HL-60 (cell line): ENCODE measurements around the gene ETFBKMT.

Experiments used
- TF ChIP-seq, protein P1 (sequence below): IDR thresholded peaks from one replicate; pipeline ENCODE4 v1.5.1; 2011; ENCODE audit warnings: low read length, control low read depth, inconsistent platforms; ENCODE audit not compliant: insufficient read depth
- TF ChIP-seq, protein P2 (sequence below): IDR thresholded peaks from 2 replicates; pipeline ENCODE4 v1.6.1; 2012; ENCODE audit warnings: low read depth; ENCODE audit not compliant: insufficient replicate concordance

DNA sequence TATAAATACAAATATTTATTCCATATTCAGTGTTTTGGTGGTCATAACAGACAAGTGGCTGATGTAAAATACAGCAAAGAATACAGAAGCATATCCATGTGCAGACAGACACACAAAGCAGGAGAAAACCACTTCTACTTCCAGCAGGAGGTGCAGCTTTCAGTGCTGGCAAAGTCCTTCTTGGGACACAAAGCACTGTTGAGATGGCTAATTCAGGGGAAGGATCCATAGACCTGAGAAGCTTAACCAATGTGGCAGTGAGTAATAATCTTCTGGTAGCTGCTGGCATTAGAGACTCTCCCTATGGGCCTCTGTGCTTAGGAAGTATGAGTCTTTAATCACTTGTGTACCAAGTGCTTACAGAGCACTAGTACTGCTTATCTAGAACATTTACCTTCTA is 42.6 kb downstream of the ETFBKMT start:
- TF ChIP-seq, protein P1, sequence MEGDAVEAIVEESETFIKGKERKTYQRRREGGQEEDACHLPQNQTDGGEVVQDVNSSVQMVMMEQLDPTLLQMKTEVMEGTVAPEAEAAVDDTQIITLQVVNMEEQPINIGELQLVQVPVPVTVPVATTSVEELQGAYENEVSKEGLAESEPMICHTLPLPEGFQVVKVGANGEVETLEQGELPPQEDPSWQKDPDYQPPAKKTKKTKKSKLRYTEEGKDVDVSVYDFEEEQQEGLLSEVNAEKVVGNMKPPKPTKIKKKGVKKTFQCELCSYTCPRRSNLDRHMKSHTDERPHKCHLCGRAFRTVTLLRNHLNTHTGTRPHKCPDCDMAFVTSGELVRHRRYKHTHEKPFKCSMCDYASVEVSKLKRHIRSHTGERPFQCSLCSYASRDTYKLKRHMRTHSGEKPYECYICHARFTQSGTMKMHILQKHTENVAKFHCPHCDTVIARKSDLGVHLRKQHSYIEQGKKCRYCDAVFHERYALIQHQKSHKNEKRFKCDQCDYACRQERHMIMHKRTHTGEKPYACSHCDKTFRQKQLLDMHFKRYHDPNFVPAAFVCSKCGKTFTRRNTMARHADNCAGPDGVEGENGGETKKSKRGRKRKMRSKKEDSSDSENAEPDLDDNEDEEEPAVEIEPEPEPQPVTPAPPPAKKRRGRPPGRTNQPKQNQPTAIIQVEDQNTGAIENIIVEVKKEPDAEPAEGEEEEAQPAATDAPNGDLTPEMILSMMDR = no peak
- TF ChIP-seq, protein P2, sequence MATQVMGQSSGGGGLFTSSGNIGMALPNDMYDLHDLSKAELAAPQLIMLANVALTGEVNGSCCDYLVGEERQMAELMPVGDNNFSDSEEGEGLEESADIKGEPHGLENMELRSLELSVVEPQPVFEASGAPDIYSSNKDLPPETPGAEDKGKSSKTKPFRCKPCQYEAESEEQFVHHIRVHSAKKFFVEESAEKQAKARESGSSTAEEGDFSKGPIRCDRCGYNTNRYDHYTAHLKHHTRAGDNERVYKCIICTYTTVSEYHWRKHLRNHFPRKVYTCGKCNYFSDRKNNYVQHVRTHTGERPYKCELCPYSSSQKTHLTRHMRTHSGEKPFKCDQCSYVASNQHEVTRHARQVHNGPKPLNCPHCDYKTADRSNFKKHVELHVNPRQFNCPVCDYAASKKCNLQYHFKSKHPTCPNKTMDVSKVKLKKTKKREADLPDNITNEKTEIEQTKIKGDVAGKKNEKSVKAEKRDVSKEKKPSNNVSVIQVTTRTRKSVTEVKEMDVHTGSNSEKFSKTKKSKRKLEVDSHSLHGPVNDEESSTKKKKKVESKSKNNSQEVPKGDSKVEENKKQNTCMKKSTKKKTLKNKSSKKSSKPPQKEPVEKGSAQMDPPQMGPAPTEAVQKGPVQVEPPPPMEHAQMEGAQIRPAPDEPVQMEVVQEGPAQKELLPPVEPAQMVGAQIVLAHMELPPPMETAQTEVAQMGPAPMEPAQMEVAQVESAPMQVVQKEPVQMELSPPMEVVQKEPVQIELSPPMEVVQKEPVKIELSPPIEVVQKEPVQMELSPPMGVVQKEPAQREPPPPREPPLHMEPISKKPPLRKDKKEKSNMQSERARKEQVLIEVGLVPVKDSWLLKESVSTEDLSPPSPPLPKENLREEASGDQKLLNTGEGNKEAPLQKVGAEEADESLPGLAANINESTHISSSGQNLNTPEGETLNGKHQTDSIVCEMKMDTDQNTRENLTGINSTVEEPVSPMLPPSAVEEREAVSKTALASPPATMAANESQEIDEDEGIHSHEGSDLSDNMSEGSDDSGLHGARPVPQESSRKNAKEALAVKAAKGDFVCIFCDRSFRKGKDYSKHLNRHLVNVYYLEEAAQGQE = no peak
